GM10847 (cell line): ENCODE data around the gene MEGF6.

Experiments used
- POLR2A ChIP-seq: IDR thresholded peaks from 2 replicates; pipeline ENCODE4 v1.6.1; 2011; ENCODE audit not compliant: insufficient read length; ENCODE audit errors: extremely low read depth

MEGF6 gene

DNA sequence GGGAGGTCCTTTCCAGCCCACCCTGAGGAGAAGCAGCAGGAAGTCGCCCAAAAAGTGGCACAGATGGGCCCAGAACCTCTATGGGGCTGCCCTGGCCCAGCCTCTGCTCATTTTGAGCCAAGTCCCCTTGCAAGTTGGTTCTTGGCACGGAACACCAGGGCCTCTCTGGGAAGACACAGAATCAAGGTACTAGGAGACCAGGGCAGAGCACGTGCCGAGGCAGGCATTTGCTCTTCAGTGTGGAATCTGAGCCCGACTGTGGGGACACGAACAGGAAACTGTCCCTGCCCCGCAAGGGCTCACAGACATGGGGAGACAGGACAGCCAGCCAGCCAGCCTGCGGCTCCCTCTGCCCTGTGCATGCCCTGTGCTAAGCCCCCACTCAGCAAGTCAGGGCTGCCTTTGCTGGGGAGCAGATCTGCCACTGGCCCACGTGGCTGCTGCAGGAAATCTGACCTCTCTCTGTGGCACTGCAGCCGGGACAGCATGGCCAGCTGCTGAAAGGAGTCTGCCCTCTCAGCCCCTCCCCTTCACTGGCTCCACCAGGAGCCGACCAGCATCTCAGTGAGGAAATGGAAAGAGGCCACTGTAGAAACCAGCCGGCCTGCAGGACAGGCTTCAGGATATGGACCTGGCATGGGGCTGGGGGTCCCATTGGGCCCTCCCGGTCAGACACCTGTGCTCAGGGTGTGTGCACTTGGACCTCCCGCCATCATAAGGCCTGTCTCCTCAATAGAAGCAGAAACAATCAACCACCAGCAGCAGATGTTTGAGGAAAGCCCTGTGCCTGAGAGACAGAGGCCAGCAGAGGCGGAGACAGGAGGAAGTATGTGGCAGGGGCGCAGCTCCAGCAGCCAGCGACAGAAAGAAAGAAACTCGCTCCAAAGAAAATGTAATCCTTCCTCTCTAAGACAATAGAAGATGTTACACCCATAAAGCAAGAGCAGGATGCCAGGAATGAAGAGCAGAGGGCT is 153.1 kb downstream of the MEGF6 start:
- no peak for TF ChIP-seq POLR2A

DNA sequence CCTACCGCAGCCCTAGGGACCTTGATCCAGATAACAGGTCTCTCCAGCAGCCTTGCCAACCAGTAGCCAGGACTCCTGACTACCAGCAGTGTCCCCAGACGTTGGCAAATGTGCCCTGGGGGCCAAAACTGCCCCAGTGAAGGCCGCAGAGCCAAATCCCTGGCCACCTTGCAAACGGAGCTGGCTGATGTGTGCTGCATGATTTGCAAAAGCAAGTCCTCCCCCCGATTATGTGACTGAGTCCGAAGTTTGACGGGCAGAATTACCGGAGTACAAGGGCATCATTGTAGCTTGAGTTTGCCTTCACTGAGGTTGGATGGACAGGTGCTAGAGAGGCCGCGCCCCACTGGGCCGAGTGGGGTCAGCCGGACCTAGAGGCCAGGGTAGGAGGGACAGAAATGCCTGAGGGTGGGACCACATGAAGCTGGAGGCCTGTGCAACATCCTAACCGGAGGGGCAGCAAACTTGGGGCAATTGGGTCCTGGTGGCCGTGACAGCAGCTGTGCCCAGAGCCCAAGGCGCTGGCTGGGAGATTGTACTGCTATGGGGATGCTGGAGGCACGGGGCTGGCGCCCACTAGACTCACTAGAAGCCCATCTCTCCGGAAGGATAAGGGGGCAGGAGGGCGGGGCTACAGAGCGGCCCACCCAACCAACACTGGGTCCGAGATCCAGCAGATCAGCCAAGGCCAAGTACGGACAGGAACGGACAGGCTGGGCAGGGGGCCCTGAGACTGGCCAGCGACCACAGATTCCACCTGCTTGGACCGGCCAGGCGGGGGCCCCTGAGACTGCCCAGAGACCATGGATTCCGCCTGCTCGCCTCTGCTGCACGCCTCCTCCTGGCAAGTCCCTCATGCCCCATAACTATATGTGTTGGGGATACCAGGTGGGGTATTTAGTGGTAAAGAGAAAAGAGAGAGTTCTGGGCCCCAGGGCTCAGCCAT is 154.1 kb downstream of the MEGF6 start:
- no peak for TF ChIP-seq POLR2A

DNA sequence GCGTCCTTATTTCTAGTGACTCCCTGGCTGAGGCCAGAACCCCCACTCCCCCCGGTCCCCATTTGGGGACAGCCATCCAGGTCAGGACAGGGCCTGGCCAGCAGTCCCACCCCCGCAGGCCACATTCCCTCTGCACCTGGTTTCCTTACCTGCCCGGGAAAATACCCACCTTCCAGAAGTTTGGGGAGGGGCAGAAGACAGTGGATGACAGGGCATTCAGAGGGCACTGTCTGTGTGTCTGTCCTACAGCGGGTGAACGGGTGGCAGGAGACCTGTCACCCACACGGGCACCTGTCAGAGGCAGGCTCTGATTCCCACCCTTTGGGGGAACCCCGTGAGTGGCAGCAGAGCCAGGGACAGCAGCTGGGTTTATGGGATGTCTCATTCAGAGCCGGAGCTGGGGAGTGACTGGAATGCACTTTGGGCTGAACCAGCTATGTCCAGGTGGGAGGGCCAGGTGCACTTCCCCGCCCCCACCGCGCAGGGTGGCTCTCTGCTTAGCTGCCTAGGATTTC is 154.8 kb downstream of the MEGF6 start:
- no peak for TF ChIP-seq POLR2A

DNA sequence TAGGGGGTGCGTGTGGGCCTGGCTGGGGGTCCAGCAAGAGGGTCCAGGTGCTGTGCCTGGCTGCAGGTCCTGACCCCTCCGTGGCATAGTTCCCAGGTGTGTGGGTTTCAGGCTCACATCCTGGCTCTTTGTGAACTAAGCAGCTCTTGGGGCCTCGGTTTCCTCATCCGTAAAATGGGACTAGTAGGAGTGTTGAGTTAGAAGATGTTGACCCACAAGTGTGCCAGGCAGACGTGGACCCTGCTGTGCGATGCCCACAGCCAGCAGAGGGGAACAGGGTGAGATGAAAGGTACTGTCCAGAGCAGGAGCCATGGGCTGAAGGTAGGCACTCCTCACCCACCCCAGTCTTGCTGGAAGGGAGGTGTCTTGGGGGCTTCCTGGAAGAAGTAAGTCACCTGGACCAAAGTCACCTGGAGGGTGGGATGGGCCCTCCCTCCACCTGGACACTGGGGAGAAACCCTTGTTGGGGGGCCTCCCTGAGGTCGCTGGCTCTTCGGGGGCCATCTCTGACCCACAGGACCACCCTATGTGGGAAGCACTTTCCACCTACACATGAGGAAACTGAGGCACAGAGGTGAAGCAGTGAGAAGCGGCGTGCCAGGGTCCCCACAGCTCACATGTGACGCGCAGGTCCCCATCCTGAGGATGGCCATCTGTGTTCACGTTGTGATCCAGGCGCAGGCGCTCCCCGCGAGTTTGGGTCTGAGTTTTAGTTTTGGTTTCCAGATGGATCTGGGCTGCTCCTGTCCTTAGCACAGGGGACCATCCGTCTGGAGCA is 155.4 kb downstream of the MEGF6 start:
- TF ChIP-seq POLR2A = no peak

DNA sequence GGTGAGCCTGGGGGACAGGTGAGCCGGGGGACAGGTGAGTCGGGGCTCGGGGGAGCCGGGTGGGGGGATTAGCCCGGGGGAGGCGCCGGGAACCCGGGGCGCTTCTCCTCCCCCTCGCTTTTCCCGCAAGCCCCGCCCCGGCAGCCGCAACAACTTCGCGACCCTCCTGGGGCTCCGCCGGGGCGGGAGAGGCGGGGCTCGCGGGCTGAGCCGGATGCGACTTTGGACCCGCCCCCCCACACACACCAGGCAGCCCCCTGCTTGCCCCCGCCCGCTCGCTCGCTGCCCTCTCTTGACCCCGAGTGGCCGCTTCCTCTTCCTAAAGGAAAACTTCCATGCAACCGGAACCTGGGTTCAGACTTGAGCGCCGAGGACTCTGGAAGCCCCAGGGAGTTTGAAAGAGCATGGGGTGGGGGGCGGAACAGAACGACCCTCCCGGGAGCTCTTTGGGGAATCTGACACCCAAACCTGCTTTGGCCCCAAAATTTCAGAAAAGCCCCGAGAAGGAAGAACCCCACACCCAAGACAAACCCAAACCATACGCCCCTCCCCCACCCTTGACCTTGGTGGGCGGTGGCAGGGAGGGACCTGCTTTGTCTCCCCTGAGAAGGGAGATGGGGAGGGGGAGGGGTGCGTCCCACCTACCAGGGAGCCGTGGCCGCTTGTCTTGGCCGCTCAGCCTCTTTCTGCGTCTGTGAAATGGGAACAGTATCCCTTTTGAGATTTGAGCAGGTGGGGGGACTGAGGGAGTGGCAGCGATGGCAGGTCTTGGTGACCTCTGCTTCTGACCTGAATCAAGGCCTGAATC is 156.3 kb downstream of the MEGF6 start:
- no peak for TF ChIP-seq POLR2A

DNA sequence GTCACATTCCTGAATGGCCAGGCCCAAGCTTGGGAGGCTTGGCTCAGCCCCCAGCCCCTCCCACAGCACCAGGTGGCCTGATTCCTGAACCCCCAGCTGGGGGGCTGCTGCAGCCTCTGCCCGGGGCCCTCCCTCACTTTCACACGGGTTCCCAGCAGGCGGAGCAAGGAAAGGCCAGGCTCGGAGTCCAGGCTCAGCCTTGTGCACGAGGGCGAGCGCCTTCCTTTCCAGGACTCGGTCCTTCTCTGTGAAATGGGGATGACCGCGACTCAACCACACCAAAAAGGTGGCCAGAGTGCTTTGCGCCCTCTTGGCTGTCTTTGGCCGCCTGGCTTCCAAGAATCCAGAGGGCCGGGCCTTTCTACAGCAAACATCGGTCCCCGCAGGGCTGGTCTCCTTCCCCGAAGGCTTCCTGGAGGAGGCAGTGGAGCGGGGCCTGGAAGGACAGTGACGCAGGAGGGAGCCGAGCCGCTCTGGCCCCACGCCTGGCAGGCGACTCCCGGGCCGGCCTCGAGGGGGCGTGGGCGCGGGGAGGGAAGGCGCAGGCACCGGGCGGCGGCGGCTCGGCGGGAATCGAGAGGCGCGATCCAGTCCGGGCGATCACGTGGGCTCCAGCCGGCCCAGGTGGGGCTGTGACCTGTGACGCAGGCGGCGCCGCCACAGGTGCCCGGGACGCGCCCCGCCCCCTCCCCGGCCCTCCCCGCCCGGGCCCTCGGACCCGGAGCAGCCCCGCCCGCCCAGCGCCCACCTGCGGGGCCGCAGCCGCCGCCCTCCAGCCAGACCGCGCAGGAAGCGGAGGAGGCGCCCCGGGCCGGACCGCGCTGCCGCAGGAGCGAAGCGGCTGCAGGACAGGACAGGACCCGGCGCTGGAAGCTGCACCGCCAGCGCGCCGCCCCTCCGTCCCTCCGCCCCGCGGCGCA is 157.2 kb downstream of the MEGF6 start, which contains the start of gene ARHGEF16:
Gene ARHGEF16 (plus strand): TSS at position 775 of the 920 bp plus-strand sequence. CDS start 8,420 bp downstream, outside the sequence.
- no peak for TF ChIP-seq POLR2A

DNA sequence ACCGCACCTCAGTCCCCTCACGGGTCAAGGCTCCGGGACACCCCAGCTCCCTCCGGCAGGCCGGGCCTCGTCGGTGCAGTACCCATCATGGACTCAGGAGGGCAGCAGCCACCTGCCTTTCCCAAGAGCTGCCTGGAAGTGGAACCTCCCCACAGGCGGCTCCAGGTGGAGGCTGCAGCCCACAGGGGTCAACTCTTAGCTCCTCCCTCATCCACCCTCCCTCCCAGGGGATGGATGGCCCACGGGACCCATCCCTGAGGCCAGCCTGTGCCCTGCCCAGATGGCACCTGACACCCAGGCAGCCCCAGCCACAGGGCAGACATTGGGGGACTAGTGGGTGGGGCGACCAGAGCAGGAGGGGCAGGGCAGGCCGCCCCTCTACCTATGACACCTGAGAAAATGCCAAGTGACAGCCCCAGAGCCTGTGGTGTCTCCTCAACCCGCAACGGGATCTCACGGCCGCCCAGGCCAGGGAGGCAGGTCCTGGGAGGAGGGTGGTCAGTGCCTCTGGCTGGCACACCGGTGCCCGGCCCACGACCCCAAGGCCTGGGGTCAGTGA is 158.0 kb downstream of the MEGF6 start:
- TF ChIP-seq POLR2A = no peak

DNA sequence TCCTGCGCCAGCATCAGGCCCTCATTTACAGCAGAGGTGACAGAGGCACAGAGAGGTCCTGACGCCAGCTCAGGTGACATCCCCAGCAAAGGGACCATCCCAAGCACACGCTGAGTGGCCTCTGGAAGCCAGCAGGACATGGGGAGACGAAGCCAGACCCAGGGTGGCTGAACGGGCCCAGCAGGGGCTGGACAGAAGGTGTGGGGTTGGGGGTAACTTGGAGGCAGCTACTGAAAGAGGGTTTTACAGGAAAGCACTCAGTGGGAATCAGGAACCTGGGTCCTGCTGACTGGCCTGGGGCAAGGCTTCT is 158.5 kb downstream of the MEGF6 start:
- no peak for TF ChIP-seq POLR2A

DNA sequence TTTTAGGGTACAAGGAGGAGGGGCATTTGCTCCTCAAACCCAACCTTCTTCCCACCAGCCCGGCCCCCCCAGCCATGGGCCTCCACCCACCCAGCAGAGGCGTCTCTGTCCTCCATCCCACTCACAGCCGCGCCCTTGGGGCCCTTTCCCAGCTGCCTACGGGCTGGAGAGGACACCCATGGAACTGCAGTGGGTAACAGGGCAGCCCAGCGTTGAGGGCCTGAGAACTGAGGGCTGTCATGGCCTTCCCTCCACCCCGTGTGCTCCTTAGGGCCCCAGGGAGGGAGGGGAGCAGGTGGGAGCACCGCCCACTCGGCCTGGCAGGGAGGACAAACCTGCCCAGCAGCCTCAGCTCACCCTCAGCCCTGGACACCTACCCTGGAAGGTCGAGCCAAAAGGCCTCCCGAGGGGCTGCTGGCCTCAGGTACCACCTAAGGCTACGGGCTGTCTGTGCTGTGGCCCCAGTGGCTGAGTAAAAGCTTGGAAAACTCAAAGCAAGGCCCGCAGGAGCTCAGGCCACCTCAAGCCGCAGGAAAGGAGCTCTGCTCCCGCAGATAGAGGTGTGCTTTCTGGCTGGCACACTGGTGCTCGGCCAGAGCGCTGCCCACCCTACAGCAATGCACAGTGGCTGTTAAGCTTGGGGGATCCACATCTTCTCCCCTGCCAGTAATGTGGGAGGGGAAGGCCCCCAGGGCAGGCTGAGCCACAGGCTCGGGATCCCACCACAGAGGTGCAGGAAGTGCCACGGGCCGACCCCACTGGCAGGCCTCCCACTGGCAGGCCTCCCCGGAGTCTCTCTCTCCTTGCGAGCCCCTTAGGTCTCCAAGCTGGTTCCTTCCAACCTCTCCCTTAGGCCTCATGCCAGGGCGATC is 159.1 kb downstream of the MEGF6 start:
- no peak for TF ChIP-seq POLR2A

DNA sequence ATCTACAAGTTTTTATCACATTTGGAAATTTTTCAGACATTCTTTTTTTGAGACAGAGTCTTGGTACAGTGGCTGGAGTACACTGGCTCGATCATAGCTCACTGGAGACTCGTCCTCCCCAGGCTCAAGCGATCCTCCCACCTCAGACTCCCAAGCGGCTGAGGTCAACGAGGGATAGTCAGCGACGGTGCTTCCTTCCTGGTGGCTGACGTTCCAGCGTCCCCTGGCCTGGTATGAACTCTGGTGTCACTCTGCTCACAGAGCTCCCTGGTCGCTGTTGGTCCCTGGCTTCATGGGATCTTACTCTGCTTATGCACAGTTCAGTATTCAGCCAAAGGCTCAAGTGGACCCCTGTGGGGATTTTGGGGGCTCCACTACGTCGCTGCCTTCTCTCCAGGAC is 160.3 kb downstream of the MEGF6 start:
- TF ChIP-seq POLR2A = no peak

DNA sequence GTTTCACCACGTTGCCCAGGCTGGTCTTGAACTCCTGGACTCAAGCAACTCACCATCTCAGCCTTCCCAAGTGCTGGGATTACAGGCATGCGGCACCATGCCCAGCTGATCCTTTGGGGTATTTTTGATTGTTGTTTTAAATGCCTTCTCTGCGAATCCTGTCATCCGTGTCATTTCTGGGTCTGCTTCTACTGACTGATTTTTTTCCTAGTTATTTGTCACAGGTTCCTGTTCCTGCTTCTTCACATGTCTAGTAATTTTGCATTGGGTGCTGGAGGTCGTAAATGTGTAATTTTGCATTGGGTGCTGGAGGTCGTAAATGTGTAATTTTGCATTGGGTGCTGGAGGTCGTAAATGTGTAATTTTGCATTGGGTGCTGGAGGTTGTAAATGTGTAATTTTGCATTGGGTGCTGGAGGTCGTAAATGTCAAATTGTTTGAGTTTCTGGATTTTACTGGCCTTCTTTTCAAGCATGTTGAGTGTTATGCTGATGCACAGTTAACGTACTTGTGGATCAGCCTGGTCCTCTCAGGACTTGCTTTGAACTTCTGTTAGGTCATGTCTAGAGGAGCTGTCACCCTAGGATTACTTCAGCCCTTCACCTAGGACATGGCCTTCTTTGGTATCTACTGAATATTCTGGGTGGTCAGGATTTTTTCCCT is 161.0 kb downstream of the MEGF6 start:
- TF ChIP-seq POLR2A = no peak
